ENCODE measurements around the gene RAB27B. TPM values are rescaled to one million over a fixed set of nuclear protein-coding genes. Genes with fewer than 3 reads are reported as not detected.

Gene RAB27B
- total and polyA plus RNA-seq, 2 of the 8 experiments (the other 6 are each of a cell fraction or from before 2014, with no cell fraction given): 0.05 to 0.60 TPM

DNA sequence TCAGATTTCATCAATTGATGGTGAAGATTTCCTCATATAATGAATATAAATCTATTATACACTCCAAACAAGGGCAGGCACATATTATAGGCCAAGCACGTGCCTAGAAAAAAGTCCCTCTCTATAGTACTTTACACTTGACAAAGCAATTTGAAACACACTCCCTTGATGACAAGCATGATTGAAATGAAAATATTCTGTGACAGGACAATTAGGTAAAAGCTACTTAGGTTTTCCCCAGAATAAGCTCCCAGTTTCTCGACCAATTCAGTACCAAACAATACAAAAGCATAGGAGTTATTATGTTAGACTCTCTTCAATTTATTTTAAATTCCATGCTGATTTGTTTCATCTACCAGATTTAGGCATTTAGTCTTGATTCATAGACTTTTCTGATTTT lies 83.3 kb downstream of the RAB27B start:
- CTCF ChIA-PET (ENCODE audit: partially characterized antibody): interaction anchor here (1.0 to 1.6 kb wide), 2 partner anchors 38 to 467 kb away, joined by 3 to 4 read pairs; no protein-coding TSS in a partner anchor

More for the DNA sequence above, 83.3 kb downstream of the RAB27B start:
- Histone ChIP-seq H2BK15ac (ENCODE audit: low read length) (no peak overlapping the region), H3K79me1 (ENCODE audit: low read depth, low read length) (no peaks in the 10 kb centered on the region), H4K5ac (ENCODE audit: insufficient read length, low read depth, low read length) (no peak overlapping the region), H3K27me3 (replicated peaks in 1 of 4; ENCODE audit: control insufficient read depth in 3 of 4, extremely low read depth in 1 of 4, insufficient read depth in 3 of 4, low read length in 3 of 4) (no peaks in the 10 kb centered on the region), H3K27ac (ENCODE audit: low read depth, low read length) (no peak overlapping the region), H4K20me1 (replicated peaks in 1 of 2; ENCODE audit: control insufficient read depth in 1 of 2, insufficient read depth in 2 of 2, low read length in 2 of 2) (no peaks in the 10 kb centered on the region), H3K18ac (ENCODE audit: extremely low read depth, low read length) (no peak overlapping the region), H4K8ac (ENCODE audit: extremely low read depth, insufficient read depth, low read length) (no peak overlapping the region), H2BK120ac (replicated peaks; ENCODE audit: low read depth, low read length) (no peak overlapping the region), H3K36me3 (ENCODE audit: control insufficient read depth in 2 of 4, insufficient read depth in 4 of 4, low read length in 3 of 4) (no peaks in the 10 kb centered on the region), H3K4ac (replicated peaks; ENCODE audit: insufficient read length, low read depth, low read length) (no peak overlapping the region), H3K4me1 (replicated peaks in 1 of 4; ENCODE audit: control insufficient read depth in 3 of 4, insufficient read depth in 4 of 4, low read length in 3 of 4) (no peaks in the 10 kb centered on the region), H3K9me3 (ENCODE audit: insufficient read depth in 2 of 2, low read depth in 1 of 2, low read length in 1 of 2) (no peaks in the 10 kb centered on the region), H2AK5ac (ENCODE audit: low read depth, low read length) (no peak overlapping the region), H3K56ac (replicated peaks; ENCODE audit: insufficient read length, low read depth, low read length) (no peak overlapping the region), H3K4me3 (ENCODE audit: extremely low read depth in 1 of 4, insufficient read depth in 2 of 4, low read depth in 3 of 4, low read length in 4 of 4) (no peak overlapping the region), H3K4me2 (ENCODE audit: insufficient read depth in 1 of 2, low read depth in 2 of 2, low read length in 2 of 2) (no peak overlapping the region), H4K91ac (replicated peaks; ENCODE audit: insufficient read length, low read length) (no peak overlapping the region), H2AFZ (ENCODE audit: low read length) (no peak overlapping the region), H3K14ac (ENCODE audit: insufficient read length) (no peak overlapping the region), H2BK20ac (ENCODE audit: low read length) (no peak overlapping the region), H3K23me2 (ENCODE audit: low read depth, low read length) (no peaks in the 10 kb centered on the region), H3K23ac (ENCODE audit: insufficient read length) (no peak overlapping the region), H2BK5ac (ENCODE audit: low read depth, low read length) (no peak overlapping the region), H2BK12ac (ENCODE audit: low read depth, low read length) (no peak overlapping the region), H3K79me2 (ENCODE audit: control insufficient read depth in 1 of 2, insufficient read depth in 2 of 2, low read length in 2 of 2) (no peaks in the 10 kb centered on the region), H3K9ac (replicated peaks in 1 of 4; ENCODE audit: extremely low read depth in 1 of 4, low read depth in 3 of 4, low read length in 3 of 4) (no peak overlapping the region)
- FAIRE-seq (no peak), DNase-seq (ENCODE audit: low read depth in 1 of 2, low spot score in 2 of 2) (no peak)
- WGBS, 2 experiments (ENCODE audit: extremely low coverage in 1 of 2, insufficient coverage in 1 of 2, insufficient read length in 1 of 2, insufficient replicate concordance in 2 of 2, low coverage in 1 of 2, low lambda C conversion rate in 2 of 2, missing lambda C conversion rate in 1 of 2): 88% methylated on average over 2 of the region's 2 CpGs; no CpG with 5 or more reads in 1 of the 2 experiments
- no peak for TF ChIP-seq SAP30 (IDR thresholded peaks at IDR 0.05; ENCODE audit: insufficient read depth, insufficient replicate concordance, low read length)
- POLR2A ChIA-PET (ENCODE audit: partially characterized antibody): no interaction called here
